Testis (tissue), 3 donors: ENCODE measurements around the gene C3orf22. TPM values are rescaled to one million over a fixed set of nuclear protein-coding genes. Genes with fewer than 3 reads are reported as not detected.

Experiments used
- DNase-seq: peaks from one replicate; pipeline ENCODE4 v3.0.0-alpha.2; 2019
- H3K27ac ChIP-seq, 2 donors: fragments of 200-600 bp; sonication (generic); one replicate each; pipeline ENCODE4 v1.5.1; 2019
- H3K27me3 ChIP-seq: fragments of 200-600 bp; sonication (generic); one replicate; pipeline ENCODE4 v1.5.1; 2019
- H3K36me3 ChIP-seq: fragments of 200-600 bp; sonication (generic); one replicate; pipeline ENCODE4 v1.5.1; 2017; ENCODE audit warnings: low read depth; ENCODE audit errors: missing control alignments
- H3K4me1 ChIP-seq: fragments of 200-600 bp; sonication (generic); one replicate; pipeline ENCODE4 v1.5.1; 2019
- H3K4me3 ChIP-seq, 2 donors: fragments of 200-600 bp; sonication (generic); one replicate each; pipeline ENCODE4 v1.5.1; 2017 to 2019
- H3K9me3 ChIP-seq: fragments of 200-600 bp; sonication (generic); one replicate; pipeline ENCODE4 v1.5.1; 2017
- POLR2A ChIP-seq: fragments of 450-650 bp; IDR thresholded peaks from one replicate; pipeline ENCODE4 v1.6.1; 2017; ENCODE audit warnings: antibody characterized with exemption, mild to moderate bottlenecking, moderate library complexity
- WGBS, 2 donors: methylation state at CpG; one replicate each; pipeline ENCODE4 v1.1.5; 2018; 5-methylcytosine and 5-hydroxymethylcytosine counted together
- intact Hi-C: fragments of 100-400 bp; cut with DNase I; formaldehyde crosslinking; loops from one replicate; pipeline ENCODE4 v1.15.1; 2023; ENCODE audit warnings: low total_unique reads
- polyA plus RNA-seq: library from polyadenylated mRNA; stranded (reverse); fragments of 350-450 nt; fragmentation: Illumina TruSeq; extraction: RNeasy Lipid Tissue Mini Kit (QIAGEN cat#74804); gene quantifications from one replicate; pipeline ENCODE4 v1.2.3, GENCODE V29; 2014; ENCODE audit warnings: low read depth, low replicate concordance; ENCODE audit not compliant: insufficient read depth
- total RNA-seq, 2 donors: library from RNA; depleted of rRNA; stranded (reverse); fragments of >200 nt; gene quantifications; one replicate each; pipeline ENCODE4 v1.2.3, GENCODE V29; 2016
- TF ChIP-seq, protein P1 (sequence below), 3 experiments: fragments of 450-650 bp in 2 of 3; fragments of 200-600 bp in 1 of 3; sonication (generic) in 1 of 3; IDR thresholded peaks; one replicate each; pipeline ENCODE4 v1.5.1; 2016 to 2019; ENCODE audit warnings: antibody characterized with exemption in 3 of 3, mild to moderate bottlenecking in 2 of 3, moderate library complexity in 1 of 3

Gene C3orf22
- total and polyA plus RNA-seq, 3 donors from 2014 or later = 33.0 to 61.4 (median 42.2) TPM

- no peak overlapping the region for H3K4me3 ChIP-seq
- intact Hi-C loops = no loop called here
- no peaks in the 10 kb centered on the region for H3K4me1 ChIP-seq
- WGBS, 2 donors = 70 to 84% methylated on average over 7 to 13 of the region's 13 CpGs
- no peaks in the 10 kb centered on the region for H3K36me3 ChIP-seq
- H3K27ac ChIP-seq = no peak overlapping the region
- TF ChIP-seq, protein P1, sequence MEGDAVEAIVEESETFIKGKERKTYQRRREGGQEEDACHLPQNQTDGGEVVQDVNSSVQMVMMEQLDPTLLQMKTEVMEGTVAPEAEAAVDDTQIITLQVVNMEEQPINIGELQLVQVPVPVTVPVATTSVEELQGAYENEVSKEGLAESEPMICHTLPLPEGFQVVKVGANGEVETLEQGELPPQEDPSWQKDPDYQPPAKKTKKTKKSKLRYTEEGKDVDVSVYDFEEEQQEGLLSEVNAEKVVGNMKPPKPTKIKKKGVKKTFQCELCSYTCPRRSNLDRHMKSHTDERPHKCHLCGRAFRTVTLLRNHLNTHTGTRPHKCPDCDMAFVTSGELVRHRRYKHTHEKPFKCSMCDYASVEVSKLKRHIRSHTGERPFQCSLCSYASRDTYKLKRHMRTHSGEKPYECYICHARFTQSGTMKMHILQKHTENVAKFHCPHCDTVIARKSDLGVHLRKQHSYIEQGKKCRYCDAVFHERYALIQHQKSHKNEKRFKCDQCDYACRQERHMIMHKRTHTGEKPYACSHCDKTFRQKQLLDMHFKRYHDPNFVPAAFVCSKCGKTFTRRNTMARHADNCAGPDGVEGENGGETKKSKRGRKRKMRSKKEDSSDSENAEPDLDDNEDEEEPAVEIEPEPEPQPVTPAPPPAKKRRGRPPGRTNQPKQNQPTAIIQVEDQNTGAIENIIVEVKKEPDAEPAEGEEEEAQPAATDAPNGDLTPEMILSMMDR (IDR thresholded peaks at IDR 0.05) = no peak
- TF ChIP-seq POLR2A = no peak
- no peak for DNase-seq
- no peaks in the 10 kb centered on the region for H3K9me3 ChIP-seq
- no peaks in the 10 kb centered on the region for H3K27me3 ChIP-seq
These were observed 7.5 kb downstream of the C3orf22 start for GRCh38 chr3:126551121-126551838.

DNA sequence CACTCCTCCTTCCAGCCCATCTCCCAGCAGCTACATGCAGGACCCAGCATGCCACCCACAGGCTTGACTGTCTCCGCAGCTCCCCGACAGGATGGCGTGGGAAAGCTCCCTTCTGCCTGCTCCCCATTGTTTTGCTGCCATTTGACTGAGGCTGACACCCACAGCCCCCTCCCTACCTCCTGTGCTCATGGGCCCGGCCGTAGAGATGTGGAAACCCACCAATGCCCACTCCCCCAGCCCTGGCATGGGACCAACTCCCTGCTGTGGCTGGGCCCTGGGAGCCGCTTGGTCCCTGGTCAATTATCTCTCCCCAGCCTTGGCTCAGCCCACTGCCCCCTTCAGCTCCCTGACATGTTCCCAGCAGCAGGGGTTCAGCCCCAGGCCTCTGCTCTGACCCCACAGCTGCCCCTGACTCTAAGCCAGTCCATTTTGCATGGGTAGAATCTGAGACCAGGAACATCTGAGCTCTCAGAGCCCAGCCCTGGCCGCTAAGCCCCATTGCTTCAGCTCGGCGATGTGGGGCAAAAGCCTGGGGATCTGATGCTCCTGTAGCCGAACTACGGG lies 8.2 kb downstream of the C3orf22 start:
- no peak for TF ChIP-seq POLR2A
- TF ChIP-seq, protein P1 (IDR thresholded peaks at IDR 0.05) = no peak
- DNase-seq = no peak
- H3K4me1 ChIP-seq = no peaks in the 10 kb centered on the region

DNA sequence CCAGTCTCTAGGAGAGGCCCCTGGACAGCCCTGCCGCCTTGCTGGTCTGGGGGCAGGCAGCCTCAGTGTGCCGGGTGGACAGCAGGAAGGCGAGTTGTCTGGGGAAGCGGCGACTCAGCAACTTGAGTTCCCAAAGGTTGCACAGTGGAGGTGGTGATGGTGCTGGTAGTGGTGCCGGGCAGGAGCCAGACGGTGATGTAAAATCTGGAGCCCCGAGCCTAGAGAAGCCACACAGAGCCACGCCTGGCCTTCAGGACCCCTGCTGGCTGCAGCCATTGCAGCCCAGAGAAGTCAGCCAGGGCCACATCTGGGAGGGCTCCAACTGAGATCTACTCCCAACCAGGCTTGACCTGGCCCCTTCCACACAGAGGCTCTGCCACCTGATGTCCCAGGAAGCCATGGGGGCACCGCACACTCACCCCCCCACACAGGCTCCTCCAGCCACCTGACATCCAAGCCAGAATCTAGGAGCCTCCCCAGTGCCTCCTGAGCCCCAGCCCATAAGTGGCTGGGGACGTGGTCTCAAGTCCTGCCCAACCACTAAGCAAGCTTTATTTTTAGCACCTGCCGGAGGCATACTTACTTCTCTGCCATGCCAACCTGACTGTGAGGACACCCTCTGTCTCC lies 8.8 kb downstream of the C3orf22 start:
- H3K9me3 ChIP-seq = no peaks in the 10 kb centered on the region
- DNase-seq = no peak
- H3K27me3 ChIP-seq = no peaks in the 10 kb centered on the region
- H3K36me3 ChIP-seq = no peaks in the 10 kb centered on the region
- H3K27ac ChIP-seq = no peak overlapping the region
- intact Hi-C loops = no loop called here
- H3K4me3 ChIP-seq = no peak overlapping the region
- H3K4me1 ChIP-seq = no peaks in the 10 kb centered on the region
- WGBS, 2 donors = 82 to 92% methylated on average over 11 to 12 of the region's 12 CpGs
- no peak for TF ChIP-seq POLR2A
- TF ChIP-seq, protein P1 (IDR thresholded peaks at IDR 0.05) = no peak

More for the DNA sequence above, 8.2 kb downstream of the C3orf22 start:
- 90 to 93% methylated on average over 11 of the region's 11 CpGs for WGBS, 2 donors
- Histone ChIP-seq H3K36me3 (no peaks in the 10 kb centered on the region), H3K27ac (no peak overlapping the region), H3K27me3 (no peaks in the 10 kb centered on the region), H3K9me3 (no peaks in the 10 kb centered on the region), H3K4me3 (no peak overlapping the region)
- intact Hi-C loops = no loop called here

DNA sequence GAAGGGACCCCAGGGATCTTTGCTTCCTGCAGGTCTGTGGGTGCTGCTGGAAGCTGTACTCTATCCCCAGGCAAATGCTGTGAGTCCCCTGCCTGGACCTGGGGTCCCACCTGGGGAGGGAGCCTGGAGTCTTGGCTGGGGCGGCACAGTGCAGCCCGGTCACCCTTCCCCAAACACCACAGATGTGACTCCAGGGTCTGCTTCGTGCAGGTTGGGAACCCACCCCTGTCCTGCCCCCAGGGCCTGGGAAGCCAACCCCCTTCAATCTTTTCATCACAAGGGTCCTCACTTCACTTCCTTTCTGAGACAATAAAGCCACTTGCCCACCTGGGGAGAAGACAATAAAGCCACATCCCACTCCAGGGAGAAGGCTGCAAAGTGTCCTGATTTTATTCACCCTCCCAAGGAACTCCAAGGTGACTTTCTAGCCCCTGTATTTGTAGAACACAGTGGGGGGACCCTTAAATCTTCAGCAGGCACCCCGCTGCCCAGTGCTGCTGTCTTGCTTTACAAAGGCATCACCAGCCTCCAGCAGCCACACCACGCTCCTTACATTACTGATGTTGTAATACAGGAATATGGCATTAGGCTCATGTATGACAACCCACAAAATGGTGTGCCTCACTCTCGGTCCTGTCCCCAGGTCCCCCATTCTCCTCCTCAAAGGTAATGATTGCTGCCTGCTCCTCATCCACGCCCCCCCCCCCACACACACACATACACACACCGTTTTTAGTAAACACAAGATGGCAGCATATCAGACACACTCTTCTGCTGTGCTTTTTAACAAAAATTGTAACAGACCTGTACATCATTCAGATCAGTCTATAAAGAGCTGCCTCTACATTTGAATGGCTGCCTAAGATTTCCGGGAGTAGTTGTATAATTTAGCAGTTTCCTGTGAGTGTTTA lies 9.9 kb downstream of the C3orf22 start:
- TF ChIP-seq, protein P1 (IDR thresholded peaks at IDR 0.05) = no peak
- TF ChIP-seq POLR2A = no peak
- WGBS, 2 donors = 59 to 77% methylated on average over 7 to 9 of the region's 9 CpGs
- no peak overlapping the region for H3K27ac ChIP-seq
- no peaks in the 10 kb centered on the region for H3K36me3 ChIP-seq
- intact Hi-C loops = no loop called here
- H3K4me1 ChIP-seq = no peaks in the 10 kb centered on the region
- H3K27me3 ChIP-seq = no peaks in the 10 kb centered on the region
- DNase-seq = no peak
- H3K4me3 ChIP-seq = no peak overlapping the region
- no peaks in the 10 kb centered on the region for H3K9me3 ChIP-seq
